GM12873 (cell line): ENCODE results near the gene SLC5A3.

Experiments used
- CTCF ChIP-seq: IDR thresholded peaks from 2 replicates; pipeline ENCODE4 v1.5.1; 2012; ENCODE audit warnings: low read depth, mild to moderate bottlenecking, moderate library complexity, low read length, control low read depth; ENCODE audit not compliant: insufficient read depth; ENCODE audit errors: missing control alignments

The SLC5A3 gene

GRCh38 chr21:34073032-34073748 is at the start of gene SLC5A3, which contains the start of gene MRPS6:
SLC5A3 (plus strand) TSS chr21:34073578; CDS start chr21:34095199, 21,621 bp downstream.
MRPS6 (plus strand) TSS chr21:34073578; CDS start chr21:34073701, 123 bp downstream.
- no peak for TF ChIP-seq CTCF

- TF ChIP-seq CTCF = no peak
Observed at GRCh38 chr21:34023691-34024373, 49.5 kb upstream of the SLC5A3 start.

- no peak for TF ChIP-seq CTCF
Observed at GRCh38 chr21:34024374-34024693, 49.0 kb upstream of the SLC5A3 start.

- no peak for TF ChIP-seq CTCF
Observed at GRCh38 chr21:34027721-34028461, 45.5 kb upstream of the SLC5A3 start.

GRCh38 chr21:34029743-34030528 is 43.4 kb upstream of the SLC5A3 start:
- TF ChIP-seq CTCF = no peak

GRCh38 chr21:34031835-34032370 is 41.5 kb upstream of the SLC5A3 start:
- no peak for TF ChIP-seq CTCF
